Stimulated activated CD4-positive, alpha-beta T cell treated with anti-CD3 and anti-CD28 coated beads, Interleukin-12 subunit alpha, Interleukin-12 subunit beta, amount 100 ng/mL, for 4 hours (primary cell): ENCODE results near the gene ROPN1L.

Source experiments
- DNase-seq: peaks from one replicate; pipeline ENCODE4 v3.0.0-alpha.2; 2020

The ROPN1L gene

DNA sequence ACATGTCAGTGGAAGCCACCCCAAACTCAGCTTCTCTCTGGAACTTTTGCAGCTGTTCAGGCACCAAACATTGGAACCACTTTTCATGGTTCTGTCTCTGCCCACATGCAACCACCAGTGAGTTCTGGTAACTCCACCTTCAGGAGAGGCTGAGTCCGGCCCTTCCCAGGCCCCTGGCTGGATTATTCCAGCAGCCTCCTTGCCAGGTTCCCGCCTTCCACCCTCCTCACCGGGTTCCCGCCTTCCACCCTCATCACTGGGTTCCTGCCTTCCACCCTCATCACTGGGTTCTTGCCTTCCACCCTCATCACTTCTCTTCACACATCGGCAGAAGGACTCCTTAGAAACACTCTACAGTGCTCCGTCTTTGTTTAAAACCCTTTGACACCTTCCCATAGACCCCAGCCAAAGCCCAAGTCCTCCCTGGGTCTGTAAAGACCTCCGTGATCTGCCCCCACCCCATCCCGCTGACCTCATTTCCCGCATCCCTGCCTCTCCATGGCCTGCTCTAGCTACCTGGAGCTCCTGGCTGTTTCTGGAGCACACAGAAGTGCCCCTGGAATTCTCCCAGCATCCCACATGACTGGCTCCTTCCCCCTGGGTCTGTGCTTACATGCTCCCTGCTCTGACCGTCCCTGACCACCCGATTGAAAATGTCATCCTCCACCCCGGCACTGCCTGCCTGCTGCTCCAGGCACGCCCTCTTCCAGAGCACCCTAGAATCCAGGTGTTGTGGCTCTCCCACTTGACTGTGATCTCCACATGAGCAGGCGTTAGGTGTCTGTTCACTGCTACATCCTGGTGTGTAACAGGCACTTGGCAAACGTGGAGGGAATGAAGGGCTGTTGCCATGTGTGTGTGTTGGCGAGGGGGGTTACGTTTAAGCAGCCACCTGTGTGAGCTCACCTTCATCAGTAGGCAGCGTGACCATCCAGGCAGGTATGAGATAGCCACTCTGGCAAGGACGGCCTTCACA is 17.7 kb downstream of the ROPN1L start:
- DNase-seq: no peak

DNA sequence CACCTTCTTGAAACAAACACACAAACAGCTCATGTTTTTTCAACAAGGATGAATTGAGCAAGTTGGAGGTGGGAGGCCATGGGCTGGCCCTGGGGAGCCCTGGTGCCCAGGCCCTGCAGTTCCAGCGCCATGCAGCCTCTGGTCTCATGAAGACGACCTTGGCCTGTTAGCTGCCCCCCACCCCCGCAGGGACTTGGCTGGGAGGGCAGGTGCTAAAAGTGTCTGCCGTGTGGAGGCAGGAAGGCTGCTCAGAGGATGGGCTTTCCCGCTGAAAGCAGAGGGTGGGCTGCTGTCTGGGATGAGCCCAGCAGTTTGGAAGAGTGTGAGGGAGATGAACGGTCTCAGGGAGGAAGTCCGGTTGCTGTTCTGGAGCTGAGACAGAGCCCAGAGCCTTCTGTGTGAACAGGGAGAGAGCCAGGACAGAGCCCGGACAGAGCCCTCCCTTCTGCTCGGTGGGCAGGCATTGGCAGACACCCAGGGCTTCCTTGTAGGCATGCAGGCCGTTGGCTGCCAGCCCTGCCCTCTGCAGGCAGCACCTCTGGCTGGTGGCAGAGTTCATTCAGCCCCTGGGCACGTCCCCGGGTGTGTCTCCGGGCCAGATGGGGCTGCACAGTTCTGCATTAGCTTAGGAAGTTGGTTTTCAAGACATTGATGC is 18.7 kb downstream of the ROPN1L start:
- no peak for DNase-seq

DNA sequence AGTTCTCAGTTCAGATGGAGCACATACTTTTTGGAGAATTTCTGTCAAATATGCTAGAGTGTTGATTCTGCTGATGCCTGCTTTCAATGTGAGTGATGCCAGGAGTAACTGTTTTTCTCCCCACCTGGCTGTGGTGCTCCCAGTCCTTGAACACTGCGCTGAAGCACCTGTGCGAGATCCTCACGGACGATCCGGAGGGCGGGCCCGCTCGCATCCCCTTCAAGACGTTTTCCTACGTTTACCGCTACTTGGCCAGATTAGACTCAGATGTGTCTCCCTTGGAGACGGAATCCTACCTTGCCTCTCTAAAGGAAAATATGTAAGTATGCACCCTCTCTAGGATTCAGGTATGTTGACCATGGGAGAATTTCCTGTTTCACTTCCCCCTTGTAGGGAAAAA is 19.4 kb downstream of the ROPN1L start:
- DNase-seq: no peak

DNA sequence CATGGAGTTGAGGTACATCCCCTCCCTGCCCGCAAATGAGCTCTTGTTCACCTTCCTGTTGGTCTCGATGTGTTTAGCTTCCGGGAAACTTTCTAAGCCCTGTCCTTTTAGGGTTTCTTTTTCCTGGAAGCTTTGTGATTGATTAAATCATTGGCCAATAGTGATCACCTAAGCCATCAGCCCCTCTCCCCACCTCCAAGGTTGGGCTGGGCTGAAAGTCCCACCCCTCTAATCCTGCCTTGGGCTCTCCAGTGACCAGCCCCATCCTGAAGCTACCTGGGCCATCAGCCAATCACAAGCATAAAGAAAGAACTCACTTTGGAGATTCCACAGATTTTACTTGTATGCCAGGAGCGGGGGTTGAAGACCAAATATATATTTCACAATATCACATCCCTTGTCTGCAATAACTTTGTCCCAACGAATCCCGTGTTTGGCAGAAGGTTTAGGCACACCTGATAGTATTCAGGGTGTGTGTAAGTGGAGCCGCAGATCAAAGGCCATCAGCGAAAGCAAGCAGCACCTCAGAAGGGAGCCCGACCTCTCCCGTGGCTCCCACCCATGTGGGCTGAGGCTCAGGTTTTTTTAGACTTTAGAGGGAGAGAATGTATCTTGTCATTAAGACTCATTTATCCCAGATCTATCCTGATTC is 20.4 kb downstream of the ROPN1L start:
- DNase-seq: no peak

DNA sequence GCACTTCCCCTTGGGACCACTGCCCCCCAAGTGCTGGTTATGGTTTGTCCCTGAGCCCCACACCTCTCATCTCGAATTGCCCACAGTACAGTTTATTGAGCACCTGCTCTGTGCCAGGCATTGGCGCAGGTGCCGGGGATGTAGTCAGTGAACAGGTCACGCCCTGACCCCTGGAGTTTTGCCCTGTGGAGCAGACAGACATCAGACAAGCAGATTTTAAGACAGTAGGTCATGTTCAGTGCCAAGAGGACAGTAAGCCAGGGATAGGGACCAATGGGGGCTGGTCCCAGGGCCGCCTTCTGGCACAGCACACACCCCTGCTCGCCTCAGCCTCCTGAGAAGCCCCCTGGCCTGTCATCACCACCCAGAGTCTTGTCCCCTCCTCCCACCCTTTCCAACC is 21.9 kb downstream of the ROPN1L start:
- no peak for DNase-seq

DNA sequence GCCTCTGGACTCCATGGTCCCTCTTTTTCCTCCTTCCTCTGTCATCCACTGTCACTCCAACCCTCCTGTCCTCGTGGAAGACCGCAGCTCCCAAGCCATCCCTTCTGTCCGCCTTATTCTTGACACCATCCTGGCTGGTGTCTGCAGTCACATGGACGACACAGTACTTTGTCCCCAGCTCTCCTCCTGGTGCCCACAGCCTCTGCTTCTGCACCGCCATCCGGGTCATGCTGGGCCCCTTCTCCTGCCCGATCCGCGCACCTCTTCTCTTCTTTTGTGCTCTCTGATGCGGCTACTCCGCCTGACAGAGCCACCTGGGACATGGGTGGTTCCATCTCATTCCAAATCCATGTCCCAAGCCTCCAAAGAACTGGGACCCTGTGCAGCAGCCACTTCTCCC is 22.5 kb downstream of the ROPN1L start:
- no peak for DNase-seq

DNA sequence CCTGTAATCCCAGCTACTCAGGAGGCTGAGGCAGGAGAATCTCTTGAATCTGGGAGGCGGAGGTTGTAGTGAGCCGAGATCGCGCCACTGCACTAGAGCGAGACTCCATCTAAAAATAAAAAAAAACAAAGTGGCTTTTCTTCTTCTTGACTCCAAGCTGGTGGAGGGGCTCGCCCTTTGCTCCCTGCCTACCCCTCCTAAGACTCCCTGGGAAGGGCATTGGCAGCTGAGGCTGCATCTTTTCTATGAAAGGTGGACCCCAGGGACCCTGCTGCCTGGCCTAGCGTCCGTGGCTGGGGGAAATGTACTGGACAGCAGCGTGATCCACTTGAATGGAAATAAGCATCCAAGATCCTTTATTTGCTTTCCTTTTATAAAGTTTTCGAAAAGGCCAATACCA is 24.0 kb downstream of the ROPN1L start:
- no peak for DNase-seq

DNA sequence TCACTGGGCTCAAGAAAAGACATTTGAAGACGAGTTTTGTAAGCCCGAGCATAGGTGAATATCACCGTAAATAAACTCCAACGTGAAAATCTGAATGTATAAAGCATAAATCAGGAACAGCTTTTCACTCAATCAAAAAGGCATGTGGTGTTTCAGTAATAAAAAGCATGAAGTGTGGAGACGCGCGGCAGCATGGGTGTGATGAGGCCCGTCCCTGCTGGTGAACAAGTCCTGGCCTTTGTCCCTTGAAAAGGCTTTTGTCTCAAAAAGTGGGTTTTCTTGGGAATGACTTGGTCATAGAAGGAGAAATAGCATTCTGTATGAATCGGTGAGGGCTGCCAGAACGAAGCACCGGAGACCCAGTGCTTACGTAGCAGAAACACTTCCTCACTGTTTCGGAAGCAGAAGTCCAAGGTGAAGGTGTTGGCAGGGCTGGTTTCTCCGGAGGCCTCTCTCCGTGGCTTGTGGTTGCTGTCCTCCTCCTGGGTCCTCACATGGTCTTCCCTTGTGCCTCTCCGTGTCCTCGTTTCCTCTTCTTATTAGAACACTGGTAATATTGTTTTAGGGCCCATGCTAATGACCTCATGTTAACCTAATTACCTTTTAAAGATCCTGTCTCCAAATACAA is 24.9 kb downstream of the ROPN1L start:
- no peak for DNase-seq

DNA sequence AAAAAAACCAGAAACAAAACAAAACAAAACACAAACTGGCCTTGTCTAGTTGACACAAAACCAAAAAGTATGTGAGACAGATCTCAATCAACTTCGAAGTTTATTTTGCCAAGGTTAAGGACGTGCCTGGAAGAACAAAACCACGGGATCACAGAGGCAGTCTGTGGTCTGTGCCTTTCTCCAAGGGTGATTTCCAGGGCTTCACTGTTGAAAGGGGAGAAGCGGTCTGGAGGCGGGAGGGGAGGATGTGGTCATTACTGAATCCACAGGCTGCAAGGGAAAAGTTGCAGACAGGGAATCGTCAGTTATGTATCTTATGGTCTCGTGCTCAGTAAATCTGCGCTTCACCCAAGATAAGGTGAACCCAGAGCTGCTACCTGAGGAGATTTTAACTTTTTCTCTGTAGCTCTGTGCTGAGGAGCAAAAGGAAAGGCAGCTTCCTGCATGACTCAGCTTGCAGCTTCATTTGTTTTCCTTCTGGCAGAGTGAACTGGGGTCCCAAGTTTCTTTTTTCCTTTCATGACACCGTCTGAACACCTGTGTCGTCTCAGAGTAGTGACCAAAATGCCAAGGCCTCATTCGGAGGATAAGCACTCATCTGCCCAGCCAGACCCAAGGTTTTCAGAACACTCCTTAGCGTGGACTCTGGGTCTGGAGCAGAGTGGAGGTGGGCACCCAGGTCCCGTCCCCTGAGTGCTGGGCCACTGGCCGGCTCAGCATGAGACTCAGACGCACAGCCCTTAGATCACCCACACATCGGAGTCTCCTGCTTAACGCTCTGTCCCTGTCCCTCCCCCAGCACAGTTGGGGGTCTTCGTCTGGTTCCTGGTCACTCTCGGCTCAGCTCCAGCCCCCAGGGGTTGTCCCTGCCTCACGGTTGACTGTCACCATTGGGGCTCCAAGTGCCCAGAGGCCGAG is 25.9 kb downstream of the ROPN1L start:
- no peak for DNase-seq

DNA sequence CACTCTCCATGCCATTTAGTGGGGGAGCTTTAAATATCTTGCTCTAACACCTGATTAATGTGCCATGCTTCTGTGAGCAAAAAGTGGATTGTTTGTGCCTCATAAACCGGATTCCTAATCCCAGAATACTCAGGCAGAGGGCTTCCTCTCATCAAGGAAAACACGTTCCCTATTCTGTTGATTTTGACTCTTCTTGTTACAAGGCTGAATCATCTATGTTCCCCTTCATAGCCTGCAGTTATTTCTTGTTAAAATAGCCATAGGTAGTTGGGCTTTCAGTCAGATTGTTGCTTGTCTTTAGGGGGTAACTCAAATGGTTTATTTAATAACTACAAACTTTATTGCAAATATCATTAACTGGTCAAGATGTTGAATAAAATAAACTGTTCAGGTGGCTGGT is 26.6 kb downstream of the ROPN1L start:
- DNase-seq: no peak

DNA sequence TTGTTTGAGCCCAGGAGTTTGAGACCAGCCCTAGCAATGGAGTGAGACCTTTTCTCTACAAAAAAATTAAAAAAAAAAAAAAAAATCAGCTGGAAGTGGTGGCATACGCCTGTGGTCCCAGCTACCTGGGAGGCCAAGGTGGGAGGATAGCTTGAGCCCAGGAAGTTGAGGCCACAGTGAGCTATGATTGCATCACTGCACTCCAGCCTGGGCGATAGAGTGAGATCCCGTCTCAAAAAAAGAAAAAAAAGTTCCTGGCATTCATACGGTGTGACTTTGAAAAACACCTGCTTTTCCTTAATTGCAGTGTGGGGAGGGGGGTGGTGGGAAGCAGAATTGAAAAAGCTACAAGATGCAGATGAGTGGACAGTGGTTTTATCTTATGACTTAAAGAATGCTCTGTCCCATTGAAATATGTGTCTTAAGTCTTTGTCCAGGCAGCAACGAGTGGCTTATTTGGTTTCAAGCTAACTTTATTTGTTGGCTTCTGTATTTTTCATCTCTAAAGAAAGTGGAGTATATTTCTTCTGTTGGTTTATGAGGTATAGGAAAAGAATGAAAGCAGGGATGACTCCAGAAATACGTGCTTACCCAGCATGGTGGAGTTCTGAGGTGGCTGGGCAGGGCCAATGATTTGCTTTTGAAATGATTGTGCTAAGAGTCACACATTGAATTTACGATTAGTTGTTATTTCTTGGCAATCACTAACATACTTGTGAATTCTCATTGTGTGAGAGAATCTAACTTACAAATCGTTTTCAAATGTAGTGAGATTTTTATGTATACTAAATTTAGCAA is 27.8 kb downstream of the ROPN1L start:
- no peak for DNase-seq

DNA sequence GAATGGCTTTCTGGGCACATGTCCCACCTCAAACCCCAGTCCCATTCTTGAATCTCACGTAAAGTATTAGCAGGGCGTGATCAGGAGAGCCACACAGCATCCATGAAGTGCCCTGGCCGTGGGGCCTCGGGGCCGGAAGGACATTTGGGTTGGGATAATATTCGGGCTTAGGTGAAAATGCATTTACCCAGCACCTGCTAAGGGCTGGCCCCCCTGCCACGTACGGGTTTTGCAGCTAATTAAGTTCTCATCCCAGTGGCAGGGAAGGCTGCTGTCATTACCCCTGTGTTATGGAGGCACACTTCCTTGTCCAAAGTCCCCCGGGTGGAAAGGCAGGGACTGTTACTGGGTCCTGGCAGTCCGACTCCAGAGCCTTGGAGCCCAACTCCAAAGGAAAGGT is 29.0 kb downstream of the ROPN1L start:
- no peak for DNase-seq

DNA sequence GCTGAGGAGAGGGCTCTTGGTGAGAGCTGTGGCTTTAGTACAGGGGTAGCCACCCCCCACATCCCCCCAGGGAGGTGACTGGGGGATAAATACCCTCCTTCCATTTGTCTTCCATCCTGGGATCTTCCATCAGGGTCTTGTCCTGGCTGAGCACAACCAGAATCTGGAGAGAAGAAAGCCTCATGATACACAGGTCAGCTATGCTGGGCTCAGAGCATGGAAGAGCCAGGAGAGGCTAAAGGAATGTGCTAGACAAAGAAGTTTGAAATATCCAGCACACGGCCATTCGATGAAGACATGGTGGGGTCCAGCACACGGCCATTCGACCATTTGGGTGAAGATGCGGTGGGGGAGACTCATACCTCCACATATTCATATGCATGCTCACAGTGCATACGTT is 30.0 kb downstream of the ROPN1L start:
- DNase-seq: no peak

DNA sequence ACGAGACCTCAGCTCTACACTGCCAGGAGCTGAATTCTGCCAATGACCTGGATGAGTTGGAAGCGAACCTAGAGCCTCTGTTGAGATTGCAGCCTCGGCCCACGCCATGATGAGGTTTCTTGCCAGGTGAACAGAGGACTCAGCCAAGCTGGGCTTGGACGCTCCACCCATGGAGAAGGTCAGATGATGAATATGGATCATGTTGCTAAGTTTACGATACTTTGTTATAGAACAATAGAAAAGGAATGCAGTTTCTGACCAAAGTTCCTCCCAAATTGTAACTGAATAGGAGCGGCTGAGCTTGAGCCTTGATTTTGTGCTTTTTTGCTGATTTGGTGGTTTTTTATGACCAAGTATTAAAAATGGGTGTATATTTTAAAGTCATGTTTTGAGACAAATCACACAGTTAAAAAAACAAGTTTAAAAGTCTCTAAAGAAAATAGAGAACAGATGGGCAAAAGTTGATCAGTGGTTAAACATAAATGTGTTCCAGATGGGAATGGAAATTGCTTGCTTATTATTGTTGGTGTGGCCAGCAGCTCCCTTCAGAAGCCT is 32.9 kb downstream of the ROPN1L start:
- no peak for DNase-seq

DNA sequence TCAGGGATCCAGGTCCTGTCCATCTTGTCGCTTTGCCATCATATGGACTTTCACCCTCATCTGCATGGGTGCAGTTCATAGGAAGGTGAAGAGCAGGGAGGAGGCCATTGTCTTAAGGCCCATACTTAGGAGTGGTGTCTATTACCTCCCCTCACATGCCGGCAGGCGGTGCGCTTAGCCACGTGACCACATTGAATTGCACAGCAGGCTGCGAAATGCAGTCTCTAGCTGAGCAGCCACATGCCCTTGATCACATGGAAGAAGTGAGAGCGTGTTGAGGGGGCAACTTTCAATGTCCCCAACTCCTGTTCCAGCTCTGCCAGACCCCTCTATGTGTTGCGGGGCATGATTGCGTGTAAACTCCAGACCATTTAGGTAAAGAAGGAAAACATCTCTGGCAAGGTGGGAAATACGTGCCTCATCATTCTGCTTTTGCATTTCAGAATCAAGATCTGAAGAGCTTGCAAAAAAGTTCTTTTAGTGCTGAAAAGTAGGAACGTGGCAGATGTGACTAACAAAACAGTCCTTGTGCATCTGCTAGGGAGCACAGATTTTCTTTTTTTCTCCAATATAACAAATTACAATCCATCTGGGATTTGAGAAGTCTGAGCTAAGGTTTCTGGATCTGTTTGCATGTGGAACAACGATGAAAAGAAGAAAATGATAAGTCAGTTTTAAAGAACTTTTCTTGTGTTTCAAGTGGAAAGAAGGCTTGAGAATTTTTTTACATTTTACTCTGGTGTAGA is 34.4 kb downstream of the ROPN1L start:
- DNase-seq: no peak

DNA sequence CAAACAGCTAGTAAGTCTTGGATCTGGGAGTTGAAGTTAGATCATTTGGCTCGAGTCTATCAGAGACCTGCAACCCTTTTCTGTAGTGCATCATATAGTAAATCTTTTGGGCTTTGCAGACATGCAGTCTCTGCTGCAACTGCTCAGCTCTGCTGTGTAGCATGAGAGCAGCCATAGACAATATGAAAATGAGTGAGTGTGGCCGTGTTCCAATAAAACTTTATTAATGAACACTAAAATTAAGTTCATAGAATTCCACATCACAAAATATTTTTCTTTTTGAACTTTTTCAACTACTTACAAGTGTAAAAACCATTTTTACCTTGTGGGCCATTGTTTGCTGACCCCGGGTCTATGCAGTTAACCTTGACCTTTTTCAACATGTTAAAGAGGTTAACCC is 35.2 kb downstream of the ROPN1L start:
- DNase-seq: no peak

DNA sequence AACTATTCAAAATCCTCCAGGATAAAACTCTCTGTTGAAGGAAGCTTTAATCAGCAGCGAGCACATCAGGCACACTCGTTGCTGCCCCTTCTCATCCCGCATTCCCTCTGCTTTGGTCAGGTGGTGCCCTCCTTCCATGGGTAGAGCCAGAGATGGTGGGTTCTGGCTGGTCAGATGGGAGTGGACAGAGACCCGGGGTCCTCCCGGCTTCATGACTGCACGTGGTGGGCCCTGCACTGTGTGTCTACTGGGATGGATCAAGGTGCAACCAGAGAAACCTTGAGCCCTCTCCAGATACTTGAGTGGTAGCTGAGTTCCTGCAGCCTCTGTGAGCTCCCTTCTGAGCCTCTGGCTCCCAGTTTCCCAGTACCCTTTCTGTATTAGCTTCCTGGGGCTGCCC is 36.3 kb downstream of the ROPN1L start:
- DNase-seq: no peak

DNA sequence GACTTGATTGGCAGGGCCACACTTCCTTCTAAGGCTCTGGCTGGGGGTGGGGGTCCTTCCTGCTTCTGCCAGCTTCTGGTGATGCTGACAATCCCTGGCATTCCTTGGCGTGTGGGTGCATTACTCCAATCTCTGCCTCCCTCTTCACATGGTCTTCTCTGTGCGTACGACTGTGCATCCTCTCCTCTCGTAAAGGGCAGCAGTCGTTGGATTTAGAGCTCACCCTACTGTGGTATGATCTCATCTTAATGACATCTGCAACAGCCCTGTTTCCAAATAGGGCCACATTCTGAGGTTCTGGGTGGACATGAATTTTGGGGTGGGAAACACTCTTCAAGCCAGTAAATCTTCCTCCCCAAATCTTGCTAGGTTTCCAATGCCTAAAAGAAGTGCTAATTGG is 36.8 kb downstream of the ROPN1L start:
- DNase-seq: no peak

DNA sequence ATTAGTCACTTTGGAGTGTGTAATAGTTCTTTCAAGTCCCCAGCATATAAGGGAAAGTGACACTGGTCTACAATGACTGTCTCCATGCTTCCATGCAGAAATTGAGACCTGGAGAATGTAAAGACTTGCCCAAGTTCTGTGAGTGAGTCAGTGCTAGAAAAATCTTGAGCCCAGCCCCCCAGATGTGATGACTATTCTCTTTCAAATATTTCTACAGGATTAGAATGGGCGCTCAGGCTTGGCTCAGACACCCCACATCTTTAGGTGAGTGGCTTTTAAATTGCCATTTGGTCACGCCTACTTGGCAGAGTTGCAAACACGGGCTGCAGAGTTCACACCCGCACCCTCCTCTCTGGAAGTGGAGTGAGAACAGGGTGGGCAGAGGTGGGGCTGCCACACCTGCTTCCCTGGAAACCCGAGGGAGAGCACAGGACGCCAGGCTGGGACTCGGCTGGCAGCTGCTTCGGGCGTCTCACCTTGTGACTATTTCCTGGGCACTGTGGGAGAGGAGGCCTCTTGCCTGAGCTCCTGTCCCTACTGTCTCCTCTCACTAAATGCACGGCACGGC is 37.6 kb downstream of the ROPN1L start:
- no peak for DNase-seq
